Neuron (in vitro differentiated cells): ENCODE measurements around the gene CLDN2.
"Not testable (repeated sequence)": the region's sequence is repeated elsewhere in the genome, so short reads cannot be mapped to it uniquely, and the experiment has no call there.

Experiments used
- H2AFZ ChIP-seq: one replicate; pipeline ENCODE4 v1.6.1; 2013; ENCODE audit warnings: low read depth, mild to moderate bottlenecking, inconsistent platforms, low read length, moderate library complexity
- H3K27me3 ChIP-seq: one replicate; pipeline ENCODE4 v1.6.1; 2013; ENCODE audit warnings: low read length; ENCODE audit not compliant: insufficient read depth
- H3K36me3 ChIP-seq: one replicate; pipeline ENCODE4 v1.6.1; 2013; ENCODE audit warnings: low read length; ENCODE audit not compliant: insufficient read depth
- H3K4me1 ChIP-seq: one replicate; pipeline ENCODE4 v1.6.1; 2013; ENCODE audit warnings: low read length; ENCODE audit not compliant: insufficient read depth
- H3K4me3 ChIP-seq: 2 replicates; pipeline ENCODE4 v1.5.1; 2013; ENCODE audit warnings: mild to moderate bottlenecking, low read length, moderate library complexity
- H3K9me3 ChIP-seq: one replicate; pipeline ENCODE4 v1.6.1; 2013; ENCODE audit warnings: low read length

CLDN2 gene

DNA sequence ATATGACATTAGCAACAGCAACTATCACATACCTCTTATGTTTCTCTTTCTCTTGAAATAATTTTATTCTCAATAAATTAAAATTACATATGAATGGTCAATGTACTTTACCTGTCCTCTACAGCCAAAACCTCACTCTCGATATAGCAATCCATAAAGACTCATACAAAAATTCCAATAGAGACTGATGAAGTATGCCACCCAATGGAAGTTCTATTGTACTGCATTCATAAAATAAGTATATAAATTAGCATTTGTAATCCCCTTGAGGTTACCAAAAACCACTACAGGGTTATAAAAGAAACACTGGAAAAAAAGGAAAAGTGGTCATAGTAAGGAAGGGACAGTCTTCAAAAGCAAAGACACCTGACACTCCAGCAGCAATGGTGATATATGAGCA, 32.8 kb downstream of the CLDN2 start:
- Histone ChIP-seq H3K4me3 (no peak overlapping the region), H3K9me3 (no peaks in the 10 kb centered on the region), H3K4me1 (no peaks in the 10 kb centered on the region), H2AFZ (no peak overlapping the region), H3K27me3 (no peaks in the 10 kb centered on the region), H3K36me3 (peaks cover 2% of the 10 kb centered on the region)

DNA sequence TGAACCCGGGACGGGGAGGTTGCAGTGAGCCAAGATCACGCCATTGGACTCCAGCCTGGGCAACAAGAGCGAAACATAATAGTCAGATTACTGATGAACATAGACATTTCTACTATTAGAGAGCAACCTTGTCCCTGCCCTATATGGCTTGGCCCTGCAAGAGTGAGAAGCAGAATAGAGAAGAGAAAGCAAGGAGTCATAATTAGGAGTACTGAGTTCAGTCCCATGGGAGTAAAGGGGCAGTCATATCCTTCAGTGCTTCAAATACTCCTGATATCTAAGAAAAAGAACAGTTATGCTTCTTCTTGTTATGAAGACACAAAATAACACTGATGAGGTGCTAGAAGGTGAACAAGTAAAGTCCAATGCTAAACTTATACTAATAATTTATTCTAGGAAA, 33.8 kb downstream of the CLDN2 start:
- no peaks in the 10 kb centered on the region for H3K4me1 ChIP-seq
- H3K27me3 ChIP-seq: no peaks in the 10 kb centered on the region
- no peak overlapping the region for H3K4me3 ChIP-seq
- H3K36me3 ChIP-seq: peaks cover 2% of the 10 kb centered on the region
- no peaks in the 10 kb centered on the region for H3K9me3 ChIP-seq
- no peak overlapping the region for H2AFZ ChIP-seq

DNA sequence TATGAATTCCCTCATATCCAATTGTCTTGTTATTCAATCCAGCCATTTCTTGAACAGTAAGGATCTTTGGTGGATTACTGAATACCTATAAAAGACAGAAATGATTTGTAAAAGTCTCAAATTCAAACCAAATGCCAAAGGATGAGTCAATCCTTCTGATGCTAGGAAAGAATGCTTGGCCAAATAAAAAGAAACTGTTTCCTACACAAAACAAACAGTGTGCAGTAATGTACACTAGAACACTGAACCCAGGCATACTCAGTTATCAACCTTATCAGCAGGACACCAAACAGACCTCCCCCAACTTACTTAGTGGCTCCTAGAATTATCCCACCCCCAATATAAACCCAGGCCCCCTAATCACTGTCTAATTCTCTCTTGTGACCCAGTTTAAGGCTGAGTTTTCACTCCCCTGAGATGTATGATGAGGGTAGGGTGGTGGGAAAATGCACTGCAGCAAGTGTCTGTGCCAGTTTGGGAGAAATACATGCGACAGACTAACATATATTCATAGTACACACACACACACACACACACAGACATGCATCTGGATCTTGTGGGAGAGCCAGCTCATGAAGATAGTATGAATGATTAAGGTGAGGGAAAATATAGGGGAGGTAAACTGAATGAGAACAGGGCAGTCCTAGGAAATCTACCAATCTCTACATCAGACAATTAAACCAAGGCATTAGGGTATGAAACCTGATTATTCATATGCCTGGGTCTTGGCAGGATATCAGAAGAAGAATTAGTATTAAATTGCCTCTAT, 35.0 kb downstream of the CLDN2 start:
- Histone ChIP-seq H3K9me3 (no peaks in the 10 kb centered on the region), H3K36me3 (peaks cover 2% of the 10 kb centered on the region), H2AFZ (no peak overlapping the region), H3K4me1 (no peaks in the 10 kb centered on the region), H3K27me3 (no peaks in the 10 kb centered on the region), H3K4me3 (no peak overlapping the region)

GRCh38 chrX:106957856-106958255, 37.7 kb downstream of the CLDN2 start:
- H3K4me3 ChIP-seq: no peak overlapping the region
- peaks cover 8% of the 10 kb centered on the region for H3K36me3 ChIP-seq
- no peaks in the 10 kb centered on the region for H3K9me3 ChIP-seq
- no peak overlapping the region for H2AFZ ChIP-seq
- no peaks in the 10 kb centered on the region for H3K27me3 ChIP-seq
- no peaks in the 10 kb centered on the region for H3K4me1 ChIP-seq

GRCh38 chrX:106959901-106960300, 39.7 kb downstream of the CLDN2 start:
- Histone ChIP-seq H2AFZ (no peak overlapping the region), H3K9me3 (no peaks in the 10 kb centered on the region), H3K36me3 (peaks cover 6% of the 10 kb centered on the region), H3K4me1 (no peaks in the 10 kb centered on the region), H3K4me3 (no peak overlapping the region), H3K27me3 (no peaks in the 10 kb centered on the region)

GRCh38 chrX:106963111-106963510, 42.9 kb downstream of the CLDN2 start:
- Histone ChIP-seq H3K9me3 (no peaks in the 10 kb centered on the region), H2AFZ (no peak overlapping the region), H3K27me3 (no peaks in the 10 kb centered on the region), H3K4me1 (no peaks in the 10 kb centered on the region), H3K36me3 (peaks cover 6% of the 10 kb centered on the region), H3K4me3 (no peak overlapping the region)

DNA sequence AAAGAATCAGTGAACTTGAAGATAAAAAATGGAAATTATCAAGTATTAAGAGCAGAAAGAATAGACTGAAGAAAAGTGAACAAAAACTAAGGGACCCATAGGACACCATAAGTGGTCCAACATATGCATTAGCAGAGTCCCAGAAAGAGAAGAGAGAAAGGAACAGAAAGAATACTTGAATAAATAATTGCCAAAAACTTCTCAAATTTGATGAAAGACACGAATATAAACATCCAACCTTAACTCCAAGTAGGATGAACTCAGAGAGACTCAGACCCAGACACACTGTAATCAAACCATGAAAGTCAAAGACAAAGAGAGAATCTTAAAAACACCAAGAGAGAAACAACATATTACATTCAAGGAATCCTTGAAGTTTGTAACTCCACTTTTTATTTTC, 44.1 kb downstream of the CLDN2 start:
- Histone ChIP-seq H3K4me1 (no peaks in the 10 kb centered on the region), H3K27me3 (no peaks in the 10 kb centered on the region), H3K9me3 (no peaks in the 10 kb centered on the region), H2AFZ (no peak overlapping the region), H3K4me3 (no peak overlapping the region), H3K36me3 (peaks cover 6% of the 10 kb centered on the region)

- H3K36me3 ChIP-seq, H3K4me1 ChIP-seq, H3K4me3 ChIP-seq: not testable (repeated sequence)
Measured at GRCh38 chrX:106966547-106966946, 46.3 kb downstream of the CLDN2 start.

DNA sequence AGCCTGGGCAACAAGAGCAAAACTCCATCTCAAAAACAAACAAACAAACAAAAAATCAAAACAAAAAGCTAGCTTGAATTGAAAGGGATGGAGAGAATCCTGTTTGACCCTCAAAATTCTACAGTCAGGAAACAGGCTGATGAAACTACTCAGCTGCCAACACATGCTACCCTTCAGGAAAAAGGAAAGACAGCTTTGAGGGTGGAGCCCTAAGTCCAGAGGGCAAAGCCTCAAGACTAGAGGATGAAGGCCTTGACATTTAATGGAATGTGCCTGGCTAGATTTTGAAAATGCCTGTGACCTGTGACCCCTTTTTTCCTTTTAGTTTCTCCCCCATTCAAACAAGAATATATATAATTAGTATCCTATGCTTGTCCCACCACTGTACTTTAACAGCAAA, 52.7 kb downstream of the CLDN2 start:
- H2AFZ ChIP-seq: no peak overlapping the region
- no peak overlapping the region for H3K4me3 ChIP-seq
- H3K9me3 ChIP-seq: no peaks in the 10 kb centered on the region
- H3K27me3 ChIP-seq: no peaks in the 10 kb centered on the region
- no peaks in the 10 kb centered on the region for H3K4me1 ChIP-seq
- no peaks in the 10 kb centered on the region for H3K36me3 ChIP-seq

More at GRCh38 chrX:106966547-106966946, 46.3 kb downstream of the CLDN2 start:
- H3K27me3 ChIP-seq, H2AFZ ChIP-seq, H3K9me3 ChIP-seq: not testable (repeated sequence)

- Histone ChIP-seq H3K4me1 (no peaks in the 10 kb centered on the region), H3K9me3 (no peaks in the 10 kb centered on the region), H2AFZ (no peak overlapping the region), H3K4me3 (no peak overlapping the region), H3K27me3 (no peaks in the 10 kb centered on the region), H3K36me3 (no peaks in the 10 kb centered on the region)
Measured at GRCh38 chrX:106973433-106974149, 53.4 kb downstream of the CLDN2 start.

GRCh38 chrX:106976416-106976815, 56.2 kb downstream of the CLDN2 start:
- H3K27me3 ChIP-seq: no peaks in the 10 kb centered on the region
- H2AFZ ChIP-seq: no peak overlapping the region
- H3K4me3 ChIP-seq: no peak overlapping the region
- H3K9me3 ChIP-seq: no peaks in the 10 kb centered on the region
- no peaks in the 10 kb centered on the region for H3K4me1 ChIP-seq
- no peaks in the 10 kb centered on the region for H3K36me3 ChIP-seq
